Mucosa of descending colon (tissue), 3 donors: ENCODE data around the gene ATP13A3. TPM values are rescaled to one million over a fixed set of nuclear protein-coding genes. Genes with fewer than 3 reads are reported as not detected.

Experiments
- ATAC-seq: fragments of 200-7000 bp; cut with Tn5 transposase; one replicate; pipeline ENCODE4 v1.9.1; 2020; ENCODE audit warnings: mild to moderate bottlenecking, moderate library complexity
- DNase-seq, 3 donors: peaks; one replicate each; pipeline ENCODE4 v3.0.0-alpha.2; 2020
- H3K36me3 ChIP-seq: fragments of 200-600 bp; one replicate; pipeline ENCODE4 v1.8.0; 2021; ENCODE audit warnings: low read depth, mild to moderate bottlenecking
- H3K4me1 ChIP-seq: fragments of 200-600 bp; one replicate; pipeline ENCODE4 v1.8.0; 2021; ENCODE audit warnings: low read depth, mild to moderate bottlenecking
- H3K4me3 ChIP-seq: fragments of 200-600 bp; one replicate; pipeline ENCODE4 v1.8.0; 2021; ENCODE audit warnings: mild to moderate bottlenecking
- H3K9me3 ChIP-seq: fragments of 200-600 bp; one replicate; pipeline ENCODE4 v1.8.0; 2021; ENCODE audit warnings: mild to moderate bottlenecking
- CTCF ChIP-seq: fragments of 200-600 bp; IDR thresholded peaks from one replicate; pipeline ENCODE4 v1.8.0; 2022; ENCODE audit warnings: antibody characterized with exemption, mild to moderate bottlenecking
- intact Hi-C, 2 donors: fragments of 100-400 bp; cut with DNase I in 1 of 2; cut with micrococcal nuclease in 1 of 2; formaldehyde crosslinking; loops; one replicate each; pipeline versions ENCODE4 v1.11.0 to v1.11.1; 2022; cut with DNase I, micrococcal nuclease
- total RNA-seq, 3 donors: library from RNA; stranded (reverse); fragmentation: NEBNext Ultra II Directional in 2 of 3; extraction: Animal tissue kit (Norgen Biotek cat#: 25700) in 2 of 3; gene quantifications; one replicate each; pipeline versions ENCODE4 v1.2.1 to v1.2.4, GENCODE V29; 2021 to 2023
- donor health status: DM: no; HTN: no; CAD: no; lungs with moderate emphysema.
- donor health status: DM: no; HTN: no; CAD: no.
- donor health status: DM: no; HTN: yes; CAD: no.

Gene ATP13A3
- total RNA-seq, 3 donors from 2014 or later, result 76.2 to 96.1 (median 83.9) TPM

GRCh38 chr3:194382196-194382891 is 104.5 kb downstream of the ATP13A3 start:
- ATAC-seq, result no peak
- Histone ChIP-seq H3K36me3 (no peaks in the 10 kb centered on the region), H3K4me1 (no peaks in the 10 kb centered on the region), H3K4me3 (no peak overlapping the region), H3K9me3 (no peaks in the 10 kb centered on the region)
- intact Hi-C loops, result no loop called here
- TF ChIP-seq CTCF, result no peak
- DNase-seq, result no peak

- DNase-seq, result no peak
- no peak overlapping the region for H3K4me3 ChIP-seq
- H3K9me3 ChIP-seq, result no peaks in the 10 kb centered on the region
- no peak for TF ChIP-seq CTCF
- intact Hi-C loops, result no loop called here
- no peaks in the 10 kb centered on the region for H3K4me1 ChIP-seq
- no peak for ATAC-seq
- no peaks in the 10 kb centered on the region for H3K36me3 ChIP-seq
Measured at GRCh38 chr3:194381460-194381875, 105.3 kb downstream of the ATP13A3 start.

DNA sequence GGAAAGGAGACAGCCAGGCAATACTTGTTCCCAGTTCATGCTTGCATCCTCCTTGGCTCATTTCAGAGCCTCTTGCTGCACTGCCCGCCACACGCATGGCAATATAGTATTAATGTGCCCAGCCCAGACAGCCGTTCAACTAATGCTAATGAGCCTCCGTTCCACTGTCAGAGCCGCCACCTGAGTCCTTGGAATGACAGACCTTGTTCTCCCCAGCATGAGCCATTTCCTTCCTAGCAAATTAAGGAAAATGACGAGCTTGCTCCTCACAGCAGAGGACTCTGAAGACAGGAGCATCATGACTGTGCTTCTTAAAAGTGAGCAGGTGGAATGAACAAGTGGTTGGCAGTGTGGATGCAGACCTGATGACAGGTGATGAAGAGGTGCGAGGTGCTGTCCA is 106.5 kb downstream of the ATP13A3 start:
- intact Hi-C loops, result no loop called here
- TF ChIP-seq CTCF, result no peak
- Histone ChIP-seq H3K4me3 (no peak overlapping the region), H3K4me1 (no peaks in the 10 kb centered on the region), H3K36me3 (no peaks in the 10 kb centered on the region), H3K9me3 (no peaks in the 10 kb centered on the region)
- DNase-seq (peak in 1 of 3 donors; percentile 3), ATAC-seq (no peak)

- intact Hi-C loops, result no loop called here
- no peaks in the 10 kb centered on the region for H3K36me3 ChIP-seq
- H3K4me3 ChIP-seq, result no peak overlapping the region
- H3K9me3 ChIP-seq, result no peaks in the 10 kb centered on the region
- TF ChIP-seq CTCF, result no peak
- no peaks in the 10 kb centered on the region for H3K4me1 ChIP-seq
- DNase-seq, result peak in 1 of 3 donors; percentile 36
- peak; percentile 62 for ATAC-seq
Measured at GRCh38 chr3:194379651-194380050, 107.2 kb downstream of the ATP13A3 start.

- ATAC-seq (peak; percentile 9), DNase-seq (peak in 1 of 3 donors; percentile 7)
- intact Hi-C loops, result no loop called here
Measured at GRCh38 chr3:194379231-194379630, 107.6 kb downstream of the ATP13A3 start.

More at GRCh38 chr3:194379231-194379630, 107.6 kb downstream of the ATP13A3 start:
- TF ChIP-seq CTCF, result no peak
- no peaks in the 10 kb centered on the region for H3K9me3 ChIP-seq
- H3K4me3 ChIP-seq, result no peak overlapping the region
- no peaks in the 10 kb centered on the region for H3K4me1 ChIP-seq
- H3K36me3 ChIP-seq, result no peaks in the 10 kb centered on the region
